GM18498 (cell line): ENCODE results near the gene CTIF.

Source experiments
- ATAC-seq: cut with Tn5 transposase; IDR thresholded peaks from one replicate; pipeline ENCODE4 v1.9.1; 2021; ENCODE audit warnings: mild to moderate bottlenecking, moderate library complexity; ENCODE audit not compliant: unreplicated experiment

The CTIF gene

DNA sequence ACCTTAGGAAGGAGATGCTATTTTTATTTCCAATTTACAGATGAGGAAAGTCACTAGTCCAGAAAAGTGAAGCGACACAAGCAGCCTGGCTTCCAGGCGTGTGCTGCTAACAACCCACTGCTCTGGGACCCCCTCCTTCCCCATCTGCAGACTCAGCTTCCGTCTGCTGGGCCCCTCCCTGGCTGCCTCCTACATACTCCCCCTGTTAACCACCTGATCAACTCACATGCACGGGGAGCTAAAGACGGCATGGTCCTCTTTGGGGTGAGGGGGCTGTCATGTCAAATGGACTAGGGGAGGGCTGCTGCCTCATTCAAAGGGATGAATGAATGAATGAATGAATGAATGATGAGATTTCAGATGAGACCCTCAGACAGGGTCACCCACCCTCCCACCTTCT, 184.2 kb downstream of the CTIF start:
- ATAC-seq, result no peak

DNA sequence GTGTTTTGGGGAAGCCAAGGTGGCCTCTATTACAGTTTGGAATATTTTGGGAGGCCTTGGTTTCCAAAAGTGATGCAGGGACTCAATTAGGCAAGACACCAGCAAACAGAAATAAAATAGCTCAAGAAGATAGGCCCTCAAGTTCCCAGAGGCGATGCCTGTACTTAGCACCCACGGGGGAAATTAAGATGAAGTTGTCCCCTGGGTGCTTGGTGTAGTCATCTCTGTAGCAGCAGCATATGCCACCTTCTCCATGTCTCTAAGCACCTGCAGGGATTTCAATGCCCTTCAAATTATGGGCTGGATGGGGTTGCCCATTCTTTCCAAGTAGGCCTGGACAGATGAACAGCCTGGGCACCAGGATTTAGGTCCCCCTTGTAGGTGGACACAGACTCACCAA, 185.0 kb downstream of the CTIF start:
- ATAC-seq, result no peak

DNA sequence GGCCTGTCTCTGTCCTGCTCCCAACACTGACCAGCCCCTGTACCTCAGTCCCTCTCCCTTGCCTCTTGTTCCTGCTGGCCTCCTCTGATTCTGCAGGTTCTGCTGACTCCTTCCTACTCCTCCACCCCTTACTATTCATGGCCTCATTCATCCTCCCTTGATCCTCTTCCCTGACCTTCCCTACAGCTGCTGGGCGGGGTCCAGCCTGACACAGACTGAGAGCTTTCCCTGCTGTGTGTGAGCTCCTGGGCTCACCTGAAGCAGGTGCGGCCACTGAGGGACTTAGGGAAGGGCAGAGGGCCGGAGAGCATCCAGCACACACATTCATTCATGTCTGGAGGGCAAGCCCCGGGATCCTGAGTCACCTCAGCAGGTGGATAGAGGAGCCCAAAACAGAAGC, 185.6 kb downstream of the CTIF start:
- ATAC-seq, result no peak

DNA sequence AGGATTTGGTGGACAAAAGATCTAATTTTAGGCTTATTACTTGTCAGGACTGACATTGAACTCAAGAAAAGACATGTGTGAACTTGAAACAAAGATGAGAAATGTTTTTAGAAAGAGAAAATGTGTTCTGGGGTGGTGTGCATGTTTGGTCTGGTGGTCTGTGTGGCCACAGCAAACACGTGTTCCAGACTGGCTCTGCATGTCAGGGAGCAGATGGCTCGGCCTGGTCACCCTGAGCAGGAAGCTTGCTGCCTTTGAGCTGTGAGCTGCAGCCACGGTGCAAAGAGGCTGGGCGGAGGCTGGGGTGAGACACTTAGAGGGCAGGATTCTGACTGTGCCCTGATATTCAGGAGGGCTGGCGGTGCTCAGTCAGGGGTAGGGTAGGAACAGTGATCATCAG, 186.1 kb downstream of the CTIF start:
- ATAC-seq, result no peak

DNA sequence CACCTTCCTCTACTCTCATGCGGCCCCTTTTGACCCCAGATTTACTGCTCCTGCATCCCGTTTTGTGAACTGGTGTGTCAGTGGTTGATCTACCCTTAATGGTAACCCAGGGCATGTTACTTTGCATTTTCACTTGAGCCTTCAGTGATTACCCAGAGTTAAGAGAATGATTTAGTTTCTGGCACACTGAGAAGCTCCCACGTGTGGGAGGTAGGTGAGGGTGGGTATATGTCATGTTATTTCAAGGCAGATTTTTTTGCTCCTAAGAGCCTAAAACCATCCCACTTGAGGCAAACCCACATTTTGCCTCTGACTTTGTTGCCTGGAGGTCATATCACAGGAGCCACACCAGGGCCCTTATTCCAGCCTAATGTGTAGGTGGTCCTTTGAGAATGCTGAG, 186.7 kb downstream of the CTIF start:
- ATAC-seq, result no peak

DNA sequence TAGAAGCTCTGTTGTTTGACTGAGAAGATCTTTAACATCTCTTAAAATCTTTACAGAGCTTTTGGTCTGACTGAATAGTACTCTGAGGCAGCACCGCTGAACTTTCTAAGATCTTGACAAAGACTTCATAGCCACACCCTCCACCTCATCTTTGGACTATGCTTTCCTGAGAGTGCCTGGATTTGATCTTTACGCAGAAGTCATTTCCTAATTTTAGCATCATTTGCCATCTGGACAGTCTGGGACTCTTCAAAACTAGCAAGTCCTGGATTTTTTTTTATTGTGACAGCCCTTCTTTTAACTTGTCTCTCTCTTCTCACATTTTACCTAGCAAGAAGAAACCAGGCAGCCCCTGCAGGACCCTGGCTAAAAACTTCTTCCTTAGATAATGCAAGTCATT, 188.8 kb downstream of the CTIF start:
- no peak for ATAC-seq

DNA sequence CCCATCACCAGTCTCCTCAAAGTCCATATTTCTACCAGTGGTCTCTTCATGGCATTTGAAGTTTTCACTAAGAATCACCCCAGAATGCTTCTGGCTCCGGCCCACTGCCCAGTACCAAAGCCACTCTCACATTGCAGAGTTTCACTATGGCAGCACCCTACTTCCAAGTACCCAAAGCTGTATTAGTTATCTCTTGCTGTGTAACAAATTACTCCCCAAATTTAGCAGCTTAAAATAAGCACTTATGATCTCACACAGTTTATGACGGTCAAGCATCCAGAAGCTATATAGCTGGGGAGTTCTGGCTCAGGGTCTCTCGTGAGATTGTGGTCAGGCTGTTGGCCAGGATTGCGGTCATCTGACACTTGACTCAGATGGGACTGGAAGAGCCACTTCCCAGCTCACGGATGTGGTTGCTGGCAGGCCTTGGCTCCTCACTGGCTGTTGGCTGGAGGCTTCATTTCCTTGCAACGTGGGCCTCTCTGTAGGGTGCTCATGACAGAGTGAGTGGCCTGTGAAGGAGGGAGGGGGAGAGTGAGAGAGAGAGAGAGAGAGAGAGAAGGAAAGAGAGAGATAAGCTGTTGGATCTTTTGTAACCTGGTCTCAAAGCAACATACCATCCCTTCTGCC, 189.5 kb downstream of the CTIF start:
- ATAC-seq, result no peak

DNA sequence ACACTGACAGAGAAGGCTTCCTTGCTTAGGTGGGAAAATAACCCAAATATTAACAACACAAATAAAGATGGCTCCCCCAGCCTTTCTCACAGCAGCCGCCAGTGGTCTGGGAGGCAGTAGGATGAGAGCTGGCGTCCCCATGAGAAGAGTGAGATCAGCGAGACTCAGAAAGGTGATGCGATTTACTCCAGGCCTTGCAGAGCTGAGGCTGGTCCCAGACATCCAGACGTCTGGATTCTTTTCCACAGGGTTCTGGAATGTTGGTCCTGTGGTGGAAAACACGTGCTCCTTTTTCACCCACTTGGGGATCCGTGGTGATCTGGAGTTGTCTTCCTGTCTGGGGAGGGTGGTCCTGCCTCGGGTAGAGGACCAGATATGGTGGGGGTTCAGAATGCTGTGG, 190.6 kb downstream of the CTIF start:
- no peak for ATAC-seq

DNA sequence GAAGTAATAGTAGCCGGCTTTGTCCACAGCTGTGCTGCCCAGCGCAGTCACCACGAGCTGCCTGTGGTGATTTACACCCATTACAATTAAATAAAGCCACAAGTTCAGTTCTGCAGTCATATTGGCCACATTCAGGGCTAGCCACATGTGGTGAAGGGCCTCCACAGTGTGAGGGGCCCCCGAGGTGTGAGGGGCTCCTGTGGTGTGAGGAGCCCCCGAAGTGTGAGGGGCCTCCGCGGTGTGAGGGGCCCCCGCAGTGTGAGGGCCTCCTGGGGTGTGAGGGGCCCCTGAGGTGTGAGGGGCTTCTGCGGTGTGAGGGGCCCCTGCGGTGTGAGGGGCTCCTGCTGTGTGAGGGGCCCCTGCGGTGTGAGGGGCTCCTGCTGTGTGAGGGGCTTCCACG, 191.2 kb downstream of the CTIF start:
- ATAC-seq, result no peak

DNA sequence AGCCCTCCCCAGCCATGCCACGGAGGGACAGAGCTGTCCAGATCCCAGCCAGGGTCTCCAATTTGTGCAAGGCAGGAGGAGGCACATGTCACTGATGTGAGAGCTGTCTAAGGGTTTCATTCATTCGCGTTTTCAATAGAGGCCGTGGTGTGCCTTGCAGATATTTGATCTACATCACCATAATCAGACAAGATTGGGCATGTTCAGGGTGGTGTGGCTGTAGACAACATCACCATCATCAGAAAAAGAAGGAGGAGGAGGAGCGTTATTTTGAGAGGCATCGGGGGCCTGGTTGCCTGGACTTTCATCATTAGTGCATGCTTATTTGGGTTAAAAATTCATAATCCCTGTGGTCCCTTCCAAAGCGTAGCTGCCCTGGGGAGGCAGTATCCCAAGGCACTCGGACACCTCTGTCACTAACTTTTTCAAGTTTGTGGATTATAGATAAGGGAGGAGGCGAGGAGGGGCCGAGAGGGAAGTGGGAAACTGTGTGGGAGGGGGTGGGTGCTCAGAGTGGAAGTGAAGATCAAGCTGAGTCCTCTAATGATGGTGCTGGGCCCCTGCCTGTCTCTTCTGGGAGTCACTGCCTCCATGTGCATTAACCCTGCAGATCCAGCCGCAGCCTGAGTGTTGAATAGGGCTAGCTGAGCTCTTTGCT, 194.1 kb downstream of the CTIF start:
- ATAC-seq, result peak; percentile 56

DNA sequence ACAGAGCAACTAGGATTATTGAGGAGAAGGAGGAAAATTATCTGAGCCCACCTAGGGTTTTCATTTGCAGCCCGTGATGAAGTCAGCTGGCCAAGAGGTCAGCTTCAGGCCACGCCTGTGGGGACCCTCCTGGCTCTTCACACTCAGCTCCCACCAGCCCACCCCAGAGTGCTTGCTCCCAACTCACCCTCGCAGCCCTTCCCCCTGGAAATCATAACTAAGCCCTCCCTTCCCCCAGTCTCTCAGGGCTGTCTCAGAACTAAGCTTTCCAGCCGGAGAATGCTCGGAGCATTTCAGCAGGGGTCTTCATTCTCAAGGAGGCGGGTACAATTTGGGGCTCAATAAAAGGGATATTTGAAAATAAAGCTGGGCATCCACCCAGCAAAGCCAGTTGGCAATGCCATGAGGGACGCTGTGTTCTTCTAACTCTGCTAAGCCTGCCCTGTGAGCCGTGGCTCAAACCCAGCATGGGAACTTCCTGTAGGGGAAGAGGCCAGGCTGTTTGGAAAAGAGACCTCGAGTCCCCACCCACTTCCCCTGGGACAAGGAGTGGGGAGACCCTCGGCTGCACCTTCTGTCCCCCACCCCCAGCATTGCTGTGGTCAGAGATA, 194.9 kb downstream of the CTIF start:
- ATAC-seq, result no peak

DNA sequence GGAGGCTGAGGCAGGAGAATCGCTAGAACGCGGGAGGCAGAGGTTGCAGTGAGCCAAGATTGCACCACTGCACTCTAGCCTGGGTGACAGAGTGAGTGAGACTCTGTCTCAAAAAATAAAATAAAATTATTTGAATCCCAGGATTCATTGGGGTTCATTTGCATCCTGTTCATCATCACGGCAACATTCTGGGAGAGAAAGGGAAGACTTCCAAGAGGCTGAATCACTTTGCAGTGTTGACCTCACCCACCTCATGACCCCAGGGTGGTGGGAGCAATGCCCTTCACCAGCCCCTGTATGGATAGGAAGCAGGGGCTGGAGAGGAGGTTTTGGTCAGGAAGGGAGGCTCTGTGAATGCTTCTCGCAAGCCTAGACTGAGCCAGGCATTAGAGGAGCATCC, 195.6 kb downstream of the CTIF start:
- no peak for ATAC-seq

DNA sequence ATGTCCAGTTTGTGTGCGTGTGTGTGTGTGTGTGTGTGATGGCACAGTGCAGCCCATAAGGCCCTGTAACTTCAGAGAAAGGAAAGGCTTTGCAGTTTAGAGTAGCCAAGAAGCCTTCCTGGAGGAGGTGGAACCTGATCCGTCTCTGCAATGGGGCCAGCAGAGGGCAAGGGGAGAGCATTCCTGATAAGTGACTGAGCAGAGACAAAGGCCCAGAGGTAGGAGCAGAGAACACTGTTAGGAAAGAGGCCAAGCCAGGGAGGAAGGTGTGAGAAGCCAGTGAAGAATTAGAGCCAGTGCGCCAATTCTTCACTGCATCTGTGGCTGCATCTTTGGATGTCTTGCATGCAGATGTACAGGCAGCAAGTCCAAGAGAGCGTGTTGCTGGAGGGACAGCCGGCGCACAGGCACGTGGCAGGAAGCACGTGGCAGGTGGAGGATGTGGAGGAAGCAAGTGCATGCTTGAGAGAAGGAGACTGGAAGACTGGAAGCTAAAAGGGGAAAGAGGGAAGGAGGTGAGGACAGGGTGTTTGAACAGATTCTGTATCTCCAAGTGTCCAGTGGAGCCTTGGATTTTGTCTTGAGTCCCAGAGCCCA, 196.3 kb downstream of the CTIF start:
- no peak for ATAC-seq

DNA sequence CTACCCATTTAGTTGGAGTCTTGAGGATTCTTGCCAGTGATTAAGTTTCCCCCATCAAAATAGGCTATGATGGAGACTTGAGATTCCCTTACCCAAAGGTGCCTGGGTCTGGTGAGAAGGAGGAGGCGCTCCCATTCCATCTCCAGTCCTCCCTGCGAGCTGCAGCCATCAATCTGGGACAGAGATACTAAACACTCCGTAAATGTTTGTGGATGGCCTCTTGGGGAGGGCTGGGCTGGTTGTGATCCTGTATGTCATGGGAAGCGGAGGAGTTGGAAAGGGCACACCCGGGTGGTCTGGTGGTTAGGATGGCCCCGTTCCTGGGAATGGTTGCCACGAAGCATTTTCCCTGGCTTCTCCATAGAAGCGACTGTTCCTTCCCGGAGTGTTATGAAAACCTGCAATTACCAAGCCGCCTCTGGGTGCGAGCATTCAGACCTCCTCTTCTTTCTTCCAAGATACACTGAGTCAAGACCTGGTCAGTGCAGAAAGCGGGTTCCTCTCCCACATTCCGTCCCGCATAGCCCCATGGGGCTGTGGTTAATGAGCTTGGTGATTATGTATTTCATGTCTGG, 196.9 kb downstream of the CTIF start:
- ATAC-seq, result no peak

DNA sequence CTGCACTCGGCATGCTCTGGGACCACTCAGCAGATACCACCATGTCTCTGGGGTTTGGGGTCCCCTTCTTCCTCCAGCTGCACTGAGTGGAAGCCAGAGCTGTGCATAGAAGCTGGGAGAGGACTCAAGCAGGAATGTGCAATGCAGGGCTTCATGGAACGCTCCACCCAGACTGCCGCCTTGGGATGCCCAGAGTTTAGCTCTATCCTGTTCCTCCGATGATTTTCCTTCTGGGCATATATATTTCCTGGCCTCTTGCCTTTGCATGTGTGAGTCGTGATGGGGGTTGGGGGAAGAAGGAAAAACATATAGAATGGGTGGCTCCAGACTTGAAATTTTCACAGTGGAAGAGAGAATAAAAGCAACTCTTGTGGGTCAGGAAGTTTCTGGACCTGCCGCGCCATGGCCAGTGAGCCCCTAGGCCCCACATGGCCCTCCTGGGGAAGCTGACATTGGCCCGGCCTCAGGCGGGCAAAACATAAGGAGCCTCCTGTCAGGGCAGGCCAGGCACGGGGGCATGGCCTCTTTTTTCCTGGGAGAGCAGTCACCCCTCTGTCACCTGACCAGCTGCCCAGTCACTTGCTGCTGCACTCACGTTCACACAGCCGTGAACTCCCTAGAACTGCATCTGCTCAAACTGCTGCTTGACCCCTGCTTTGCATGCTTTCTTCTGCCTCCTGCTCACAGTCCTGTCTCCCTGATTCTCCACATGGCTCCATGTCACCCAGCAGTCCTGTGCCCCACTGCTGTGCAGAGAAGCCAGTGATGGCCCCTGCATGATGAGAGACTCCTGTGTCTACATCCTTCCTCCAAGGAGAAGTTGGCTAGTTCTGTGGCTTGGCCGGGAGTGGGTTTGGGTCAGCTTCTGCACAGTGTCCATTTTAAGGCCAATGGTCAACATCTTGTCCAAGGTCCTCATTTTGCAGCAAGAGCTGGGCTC, 197.8 kb downstream of the CTIF start:
- ATAC-seq, result no peak

DNA sequence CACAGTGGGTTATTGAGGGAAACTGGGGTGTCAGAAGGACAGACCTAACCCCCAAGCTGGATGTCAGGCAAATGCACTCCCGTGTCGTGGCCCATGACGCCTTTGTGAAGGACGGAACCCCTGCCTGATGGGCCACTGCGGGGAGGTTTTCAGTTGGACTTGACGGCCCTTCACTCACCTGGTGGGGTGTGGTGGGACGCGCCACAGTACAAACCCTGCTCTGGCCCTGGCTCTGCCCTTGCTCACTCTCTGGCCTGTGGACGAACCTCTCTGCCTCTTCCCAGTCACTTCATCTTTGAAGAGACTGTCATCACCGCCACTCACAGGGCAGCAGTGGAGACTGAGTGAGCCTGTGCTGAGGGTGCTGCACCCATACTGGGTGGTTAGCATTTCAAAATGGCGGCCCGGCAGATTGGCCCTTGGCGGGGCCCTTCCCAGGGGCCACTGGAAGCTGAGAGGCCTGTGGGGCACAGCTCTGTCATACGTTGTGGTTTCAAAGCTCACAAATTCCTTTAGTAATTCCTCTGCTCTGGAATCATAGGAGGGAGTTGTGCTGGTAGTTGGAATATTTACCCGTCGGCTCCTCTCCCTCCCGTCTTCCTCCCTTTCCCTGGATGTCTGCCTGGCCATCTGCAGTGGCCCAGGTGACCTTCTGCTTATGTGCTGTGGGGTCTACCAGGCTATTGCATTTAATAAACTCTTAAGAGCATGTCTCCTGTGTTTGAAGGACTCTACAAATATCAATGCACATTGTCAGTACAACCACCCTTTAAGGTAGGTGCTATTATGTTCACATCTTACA, 200.6 kb downstream of the CTIF start:
- ATAC-seq, result no peak

DNA sequence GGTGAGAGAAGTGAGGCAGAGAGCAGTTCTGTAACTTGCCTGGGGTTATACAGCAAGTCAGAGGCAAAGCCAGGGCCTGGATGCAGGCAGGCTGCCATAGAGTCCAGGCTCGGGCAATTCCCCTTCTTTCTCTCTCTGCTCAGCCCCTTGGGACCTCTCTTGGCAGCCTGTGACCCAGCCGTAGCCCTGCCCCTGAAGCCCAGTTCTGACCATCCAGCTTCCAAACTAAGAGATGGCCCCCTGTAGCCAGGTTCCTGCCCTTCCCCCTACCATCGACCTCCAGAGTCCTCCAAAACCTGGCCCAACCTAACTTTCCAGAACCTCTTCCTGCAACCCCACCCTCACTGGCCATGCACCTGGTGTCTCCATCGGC, 201.2 kb downstream of the CTIF start:
- ATAC-seq, result no peak

DNA sequence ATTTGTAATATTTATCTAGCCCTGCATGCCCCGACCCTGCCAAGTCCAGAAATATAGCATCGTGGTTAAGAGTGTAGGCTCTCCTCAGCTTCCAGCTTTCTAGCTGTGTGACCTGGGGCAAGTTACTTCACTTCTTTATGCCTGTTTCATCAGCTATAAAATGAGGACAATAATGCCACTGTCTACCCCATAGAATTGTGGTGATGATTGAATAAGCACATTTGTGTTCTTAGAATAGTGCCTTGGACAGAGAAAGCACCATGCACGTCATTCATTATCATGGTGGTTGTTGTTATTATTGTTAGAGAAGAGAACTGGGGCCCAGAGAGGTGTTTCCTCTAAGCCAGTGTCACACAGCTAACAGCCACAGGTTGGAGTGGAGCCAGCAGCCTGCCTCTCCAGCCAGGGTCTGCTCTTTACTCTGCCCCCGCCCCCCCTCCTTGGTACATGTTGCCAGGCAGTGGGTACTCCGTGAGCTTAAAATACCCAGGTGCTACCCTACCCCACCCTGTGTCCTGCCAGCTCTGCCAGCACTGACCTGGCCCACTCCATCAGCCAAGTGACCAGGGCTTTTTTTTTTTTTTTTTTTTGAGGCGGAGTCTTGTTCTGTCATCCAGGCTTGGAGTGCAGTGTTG, 202.1 kb downstream of the CTIF start:
- no peak for ATAC-seq

DNA sequence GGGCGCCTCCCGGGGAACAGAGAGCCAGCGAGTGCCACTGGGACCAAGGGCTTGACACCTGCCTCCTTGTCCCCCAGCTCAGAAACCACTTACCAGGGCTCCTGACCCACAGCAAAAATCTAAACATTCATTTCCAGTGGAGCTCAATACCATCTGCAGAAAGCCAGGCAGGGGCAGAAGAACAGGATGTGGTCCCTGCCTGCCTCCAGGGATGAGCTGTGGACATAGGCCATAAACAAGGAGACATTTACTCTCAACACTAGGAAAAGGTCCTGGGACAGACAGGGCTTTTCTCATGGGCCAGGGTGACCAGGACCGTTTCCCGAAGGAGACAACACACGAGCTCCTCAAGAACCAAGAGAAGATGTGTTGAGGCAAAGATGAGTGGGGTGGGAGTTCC, 203.0 kb downstream of the CTIF start:
- no peak for ATAC-seq

DNA sequence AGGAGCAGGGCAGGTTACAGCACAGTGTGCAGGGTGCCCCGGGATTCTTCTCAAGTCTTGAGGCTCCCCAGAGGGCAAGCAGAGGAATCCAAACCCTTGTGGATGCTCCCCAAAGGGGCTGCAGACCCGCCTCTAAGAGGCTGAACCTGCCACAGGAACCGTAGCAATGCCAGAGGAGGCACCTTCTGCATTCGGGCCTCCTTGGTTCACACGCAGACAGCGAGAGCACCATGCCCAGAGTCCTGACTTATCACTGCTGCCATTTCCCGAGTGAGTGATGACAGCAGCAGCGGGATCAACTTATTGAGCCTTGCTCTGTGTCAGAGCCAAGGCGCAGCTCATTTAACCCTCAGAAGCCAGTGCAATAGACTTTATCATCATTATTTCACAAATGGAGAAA, 203.5 kb downstream of the CTIF start:
- no peak for ATAC-seq
